HepG2 (cell line): ENCODE data around the gene MAP3K2. TPM values are rescaled to one million over a fixed set of nuclear protein-coding genes. Genes with fewer than 3 reads are reported as not detected.
A peak's percentile ranks its signal among the peaks of the same experiment; 100 is the strongest.

ENCODE experiments used
- ATF2 ChIP-seq: sonication (generic); formaldehyde crosslinking; IDR thresholded peaks from 2 replicates; pipeline ENCODE4 v1.4.0; 2020; ENCODE audit warnings: missing genetic modification reagents
- EP300 ChIP-seq, 3 experiments: sonication (generic) in 1 of 3; formaldehyde crosslinking in 1 of 3; IDR thresholded peaks; 2 replicates each; pipeline versions ENCODE4 v1.5.1 to v1.6.1; 2011 to 2020; ENCODE audit warnings: low read depth in 2 of 3, low read length in 2 of 3, borderline replicate concordance in 1 of 3, improper control_type of control experiment in 1 of 3, mild to moderate bottlenecking in 1 of 3, missing genetic modification reagents in 1 of 3, moderate library complexity in 1 of 3
- FOXP4 ChIP-seq: sonication (generic); formaldehyde crosslinking; IDR thresholded peaks from 2 replicates; pipeline ENCODE4 v1.4.0; 2020; ENCODE audit warnings: missing genetic modification reagents
- GATAD2A ChIP-seq: IDR thresholded peaks from 2 replicates; pipeline ENCODE4 v1.6.1; 2016
- KDM4B ChIP-seq: sonication (generic); formaldehyde crosslinking; IDR thresholded peaks from 2 replicates; pipeline ENCODE4 v1.4.0; 2020; ENCODE audit warnings: missing genetic modification reagents
- KMT2B ChIP-seq: IDR thresholded peaks from 2 replicates; pipeline ENCODE4 v1.6.1; 2016; ENCODE audit warnings: missing genetic modification reagents, missing compliant biosample characterization
- MLLT10 ChIP-seq: sonication (generic); formaldehyde crosslinking; IDR thresholded peaks from 2 replicates; pipeline ENCODE4 v1.4.0; 2020; ENCODE audit warnings: missing genetic modification reagents
- MZF1 ChIP-seq: sonication (generic); formaldehyde crosslinking; IDR thresholded peaks from 2 replicates; pipeline ENCODE4 v1.8.1; 2023; ENCODE audit warnings: mild to moderate bottlenecking, missing genetic modification reagents, borderline replicate concordance
- PAXIP1 ChIP-seq: sonication (generic); formaldehyde crosslinking; conservative IDR thresholded peaks from 2 replicates; pipeline ENCODE4 v1.4.0; 2020; ENCODE audit warnings: mild to moderate bottlenecking, missing genetic modification reagents, moderate library complexity
- RBAK ChIP-seq: sonication (generic); formaldehyde crosslinking; IDR thresholded peaks from 2 replicates; pipeline ENCODE4 v1.5.1; 2020; ENCODE audit warnings: mild to moderate bottlenecking, missing genetic modification reagents
- SOX5 ChIP-seq: IDR thresholded peaks from 2 replicates; pipeline ENCODE4 v1.6.1; 2016; ENCODE audit warnings: borderline replicate concordance
- TCF7L2 ChIP-seq: IDR thresholded peaks from 2 replicates; pipeline ENCODE4 v1.6.1; 2011; ENCODE audit warnings: mild to moderate bottlenecking, low read depth, low read length, moderate library complexity
- YEATS2 ChIP-seq: sonication (generic); formaldehyde crosslinking; IDR thresholded peaks from 2 replicates; pipeline ENCODE4 v1.4.0; 2020; ENCODE audit warnings: missing genetic modification reagents, borderline replicate concordance
- YY1 ChIP-seq: IDR thresholded peaks from 2 replicates; pipeline ENCODE4 v1.6.1; 2011; ENCODE audit warnings: low read length, low read depth, moderate library complexity, mild to moderate bottlenecking; ENCODE audit not compliant: insufficient read depth, insufficient replicate concordance
- ZBTB38 ChIP-seq: sonication (generic); formaldehyde crosslinking; IDR thresholded peaks from 2 replicates; pipeline ENCODE4 v1.5.1; 2020; ENCODE audit warnings: mild to moderate bottlenecking, missing genetic modification reagents
- ZNF296 ChIP-seq: sonication (generic); formaldehyde crosslinking; conservative IDR thresholded peaks from 2 replicates; pipeline ENCODE4 v1.5.0; 2020; ENCODE audit warnings: mild to moderate bottlenecking, missing genetic modification reagents
- ZNF704 ChIP-seq: sonication (generic); formaldehyde crosslinking; IDR thresholded peaks from 2 replicates; pipeline ENCODE4 v1.8.1; 2023; ENCODE audit warnings: mild to moderate bottlenecking, inconsistent platforms, moderate library complexity, missing genetic modification reagents, borderline replicate concordance
- ZNF773 ChIP-seq: sonication (generic); formaldehyde crosslinking; IDR thresholded peaks from 2 replicates; pipeline ENCODE4 v1.4.0; 2020; ENCODE audit warnings: missing genetic modification reagents, borderline replicate concordance
- polyA plus RNA-seq, 8 experiments: library from polyadenylated mRNA; depleted of rRNA in 3 of 8; stranded (reverse) in 7 of 8; unstranded in 1 of 8; fragments of >200 nt; fragmentation: Illumina TruSeq in 4 of 8; extraction: Trizol in 4 of 8; gene quantifications; 2 replicates each; pipeline versions ENCODE4 v1.2.1 to v1.2.3, GENCODE V29; 2011 to 2016; ENCODE audit warnings: low read depth in 4 of 8, missing spikeins in 1 of 8, mixed read lengths in 1 of 8; ENCODE audit not compliant: insufficient read depth in 1 of 8
- total RNA-seq, 5 experiments: library from RNA; depleted of rRNA; stranded (reverse); fragments of >200 nt; fragmentation: Illumina TruSeq; extraction: Trizol; gene quantifications; 2 replicates each; pipeline ENCODE4 v1.2.3, GENCODE V29; 2016; ENCODE audit warnings: low read depth in 1 of 5
- TF ChIP-seq, protein P1 (sequence below): sonication (generic); formaldehyde crosslinking; IDR thresholded peaks from 2 replicates; pipeline ENCODE4 v1.8.1; 2023; ENCODE audit warnings: missing genetic modification reagents, inconsistent platforms, borderline replicate concordance

MAP3K2 gene
- total and polyA plus RNA-seq, 2 of the 13 experiments (the other 11 are each of a cell fraction or from before 2014, with no cell fraction given): 12.2 to 37.2 TPM

- TF ChIP-seq ZBTB38 (CRISPR knock-in tag) (no peak), GATAD2A (CRISPR knock-in tag) (peak; percentile 13; the same call in 1 of the 2 replicates), RBAK (no peak), ZNF704 (CRISPR knock-in tag) (no peak), MZF1 (CRISPR knock-in tag) (no peak), YEATS2 (CRISPR knock-in tag) (peak; percentile 53), ZNF296 (CRISPR knock-in tag) (peak; percentile 71; the same call in 1 of the 2 replicates), TCF7L2 (no peak), ATF2 (CRISPR knock-in tag) (peak; percentile 13; the same call in 1 of the 2 replicates), YY1 (peak; percentile 51), ZNF773 (no peak; the same call in 1 of the 2 replicates), KDM4B (CRISPR knock-in tag) (no peak), KMT2B (CRISPR knock-in tag) (peak; percentile 68), PAXIP1 (CRISPR knock-in tag) (no peak; the same call in 1 of the 2 replicates), SOX5 (CRISPR knock-in tag) (no peak), MLLT10 (CRISPR knock-in tag) (no peak), EP300 (IDR thresholded peaks at IDR 0.05; ENCODE audit: low read depth in 2 of 2, low read length in 2 of 2) (peak in 1 of 2 experiments; percentile 78; a peak in 2 of 4 replicates), EP300 (CRISPR knock-in tag; IDR thresholded peaks at IDR 0.05; ENCODE audit: borderline replicate concordance) (peak; percentile 31; the same call in 1 of the 2 replicates), FOXP4 (peak; percentile 43; the same call in 1 of the 2 replicates)
- TF ChIP-seq, protein P1, sequence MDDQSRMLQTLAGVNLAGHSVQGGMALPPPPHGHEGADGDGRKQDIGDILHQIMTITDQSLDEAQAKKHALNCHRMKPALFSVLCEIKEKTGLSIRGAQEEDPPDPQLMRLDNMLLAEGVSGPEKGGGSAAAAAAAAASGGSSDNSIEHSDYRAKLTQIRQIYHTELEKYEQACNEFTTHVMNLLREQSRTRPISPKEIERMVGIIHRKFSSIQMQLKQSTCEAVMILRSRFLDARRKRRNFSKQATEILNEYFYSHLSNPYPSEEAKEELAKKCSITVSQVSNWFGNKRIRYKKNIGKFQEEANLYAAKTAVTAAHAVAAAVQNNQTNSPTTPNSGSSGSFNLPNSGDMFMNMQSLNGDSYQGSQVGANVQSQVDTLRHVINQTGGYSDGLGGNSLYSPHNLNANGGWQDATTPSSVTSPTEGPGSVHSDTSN (CRISPR knock-in tag): no peak
Observed at GRCh38 chr2:127408004-127408806, 20.4 kb upstream of the MAP3K2 start (continued).
